Astrocyte of the spinal cord (primary cell): ENCODE data around the gene ARPC5.

ENCODE experiments used
- DNase-seq: peaks from one replicate; pipeline ENCODE4 v3.0.0; 2011; ENCODE audit warnings: low read depth, low spot score
- H3K4me3 ChIP-seq: 2 replicates; pipeline ENCODE4 v1.5.1; 2011; ENCODE audit warnings: low read depth, mild to moderate bottlenecking, low read length, moderate library complexity
- CTCF ChIP-seq: IDR thresholded peaks from 2 replicates; pipeline ENCODE4 v1.5.1; 2012; ENCODE audit warnings: low read depth, mild to moderate bottlenecking, low read length, inconsistent platforms
- in situ Hi-C: cut with HindIII; loops from 2 replicates; pipeline ENCODE4 v1.10.0; 2017; ENCODE audit warnings: low sequenced_read_pairs

The ARPC5 gene

GRCh38 chr1:183577897-183578465 lies 57.6 kb downstream of the ARPC5 start:
- H3K4me3 ChIP-seq, result no peak overlapping the region
- TF ChIP-seq CTCF, result no peak
- in situ Hi-C loops, result no loop called here
- DNase-seq, result no peak

DNA sequence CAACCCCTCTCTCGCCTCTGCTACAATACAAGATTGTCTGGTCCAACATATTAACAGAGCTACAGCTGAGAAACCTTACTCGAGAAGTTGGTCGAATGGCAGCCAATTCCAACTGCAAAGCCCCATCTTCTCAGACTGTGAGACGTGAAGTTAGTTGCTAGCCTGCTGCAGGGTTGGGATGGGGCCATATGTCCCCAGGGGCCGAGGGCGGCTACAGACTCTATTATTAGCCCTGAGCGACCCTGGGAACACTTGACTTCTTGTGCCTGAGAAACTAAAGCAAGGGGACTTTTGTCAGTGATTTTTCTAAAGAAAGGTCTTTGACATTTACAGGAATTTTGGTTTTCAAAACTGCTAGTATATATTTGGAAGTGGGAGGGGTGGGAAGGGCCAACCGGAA lies 59.0 kb downstream of the ARPC5 start:
- H3K4me3 ChIP-seq, result no peak overlapping the region
- no peak for TF ChIP-seq CTCF

GRCh38 chr1:183575606-183576005 lies 60.0 kb downstream of the ARPC5 start:
- in situ Hi-C loops, result no loop called here

More for the DNA sequence above, 59.0 kb downstream of the ARPC5 start:
- in situ Hi-C loops, result no loop called here
- DNase-seq, result no peak

GRCh38 chr1:183572721-183573120 lies 62.9 kb downstream of the ARPC5 start:
- in situ Hi-C loops, result no loop called here
- no peak for TF ChIP-seq CTCF
- no peak overlapping the region for H3K4me3 ChIP-seq
- DNase-seq, result no peak

More at GRCh38 chr1:183575606-183576005, 60.0 kb downstream of the ARPC5 start:
- no peak for DNase-seq
- no peak for TF ChIP-seq CTCF
- H3K4me3 ChIP-seq, result no peak overlapping the region

DNA sequence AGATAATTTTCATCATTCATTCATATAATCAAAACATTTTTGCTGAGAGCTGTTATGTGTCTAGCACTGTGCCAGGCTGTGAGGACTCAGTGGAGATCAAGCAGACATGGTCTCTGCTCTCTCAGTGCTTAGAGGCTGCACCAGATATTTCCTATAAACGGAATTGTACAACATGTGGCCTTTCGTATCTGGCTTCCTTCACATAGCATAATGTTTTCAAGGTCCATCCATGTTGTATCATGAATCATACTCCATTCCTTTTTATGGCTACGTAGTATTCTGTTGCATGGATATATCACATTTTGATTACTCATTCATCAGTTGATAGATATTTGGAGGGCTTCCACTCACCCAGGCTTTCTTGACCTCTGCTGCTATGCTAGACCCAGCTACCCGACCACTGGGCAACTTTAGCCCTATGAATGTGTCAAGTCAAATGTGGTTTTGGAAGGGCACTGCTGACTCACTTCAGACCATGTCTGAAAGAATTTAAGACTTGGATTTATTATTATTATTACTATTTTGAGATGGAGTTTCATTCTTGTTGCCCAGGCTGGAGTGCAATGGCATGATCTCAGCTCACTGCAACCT lies 63.8 kb downstream of the ARPC5 start:
- DNase-seq, result no peak
- TF ChIP-seq CTCF, result no peak
- in situ Hi-C loops, result no loop called here
- no peak overlapping the region for H3K4me3 ChIP-seq
